Neuronal stem cell (in vitro differentiated cells): ENCODE data around the gene CLEC4M.
"Not testable (repeated sequence)": the region's sequence is repeated elsewhere in the genome, so short reads cannot be mapped to it uniquely, and the experiment has no call there.

Source experiments
- DNase-seq: peaks from one replicate; pipeline ENCODE4 v3.0.0-alpha.2; 2013; ENCODE audit warnings: low spot score
- H2AFZ ChIP-seq: one replicate; pipeline ENCODE4 v1.6.1; 2013; ENCODE audit warnings: mild to moderate bottlenecking, low read length, inconsistent platforms
- H2AK5ac ChIP-seq: 2 replicates; pipeline ENCODE4 v1.6.1; 2013; ENCODE audit warnings: low read depth, mild to moderate bottlenecking, inconsistent platforms, low read length, moderate library complexity, mixed read lengths
- H2BK120ac ChIP-seq: 2 replicates; pipeline ENCODE4 v1.6.1; 2013; ENCODE audit warnings: low read depth, mild to moderate bottlenecking, inconsistent platforms, low read length, moderate library complexity, mixed read lengths
- H2BK12ac ChIP-seq: one replicate; pipeline ENCODE4 v1.6.1; 2013; ENCODE audit warnings: low read length, inconsistent platforms
- H2BK15ac ChIP-seq: 2 replicates; pipeline ENCODE4 v1.6.1; 2013; ENCODE audit warnings: mild to moderate bottlenecking, low read length, inconsistent platforms, mixed read lengths
- H2BK5ac ChIP-seq: one replicate; pipeline ENCODE4 v1.6.1; 2013; ENCODE audit warnings: inconsistent platforms, mild to moderate bottlenecking, low read length, moderate library complexity
- H3K14ac ChIP-seq: one replicate; pipeline ENCODE4 v1.6.1; 2013; ENCODE audit warnings: low read length, inconsistent platforms
- H3K18ac ChIP-seq: 2 replicates; pipeline ENCODE4 v1.6.1; 2013; ENCODE audit warnings: low read length, inconsistent platforms
- H3K23ac ChIP-seq: 2 replicates; pipeline ENCODE4 v1.6.1; 2013; ENCODE audit warnings: low read depth, mild to moderate bottlenecking, mixed read lengths, low read length, inconsistent platforms; ENCODE audit not compliant: poor library complexity
- H3K27ac ChIP-seq: replicated peaks from 3 replicates; pipeline ENCODE4 v1.5.1; 2013; ENCODE audit warnings: low read length, inconsistent platforms
- H3K27me3 ChIP-seq, 3 experiments: 2 replicates each; pipeline ENCODE4 v1.6.1; 2013; ENCODE audit warnings: low read length in 3 of 3, mild to moderate bottlenecking in 2 of 3, inconsistent platforms in 1 of 3, low read depth in 1 of 3, mixed read lengths in 1 of 3, moderate library complexity in 1 of 3; ENCODE audit not compliant: control insufficient read depth in 3 of 3, insufficient read depth in 3 of 3
- H3K36me3 ChIP-seq, 2 donors: replicated peaks in 1 of 2; 2 replicates each; pipeline ENCODE4 v1.6.1; 2013; ENCODE audit warnings: low read length in 2 of 2; ENCODE audit not compliant: control insufficient read depth in 2 of 2, insufficient read depth in 2 of 2
- H3K4ac ChIP-seq: 2 replicates; pipeline ENCODE4 v1.6.1; 2013; ENCODE audit warnings: inconsistent platforms, mild to moderate bottlenecking, low read length, moderate library complexity
- H3K4me1 ChIP-seq, 2 donors: 1 replicate in 1 of 2; 2 replicates in 1 of 2; pipeline ENCODE4 v1.6.1; 2013; ENCODE audit warnings: low read length in 2 of 2, low read depth in 1 of 2; ENCODE audit not compliant: control insufficient read depth in 2 of 2, insufficient read depth in 1 of 2
- H3K4me2 ChIP-seq: one replicate; pipeline ENCODE4 v1.6.1; 2013; ENCODE audit warnings: mild to moderate bottlenecking, low read length, inconsistent platforms; ENCODE audit not compliant: insufficient read depth, poor library complexity, severe bottlenecking
- H3K4me3 ChIP-seq, 2 donors: 2 replicates each; pipeline ENCODE4 v1.5.1; 2013; ENCODE audit warnings: low read length in 2 of 2, mild to moderate bottlenecking in 2 of 2, inconsistent platforms in 1 of 2, moderate library complexity in 1 of 2
- H3K79me1 ChIP-seq: one replicate; pipeline ENCODE4 v1.6.1; 2013; ENCODE audit warnings: low read depth, mild to moderate bottlenecking, inconsistent platforms, low read length, moderate library complexity
- H3K9ac ChIP-seq: one replicate; pipeline ENCODE4 v1.6.1; 2013; ENCODE audit warnings: mild to moderate bottlenecking, low read depth, low read length, inconsistent platforms; ENCODE audit not compliant: poor library complexity
- H3K9me3 ChIP-seq, 2 donors: replicated peaks in 1 of 2; 2 replicates each; pipeline versions ENCODE3 to v1.6.1; 2013; ENCODE audit warnings: low read length in 2 of 2, mild to moderate bottlenecking in 2 of 2, inconsistent platforms in 1 of 2, low read depth in 1 of 2, mixed read lengths in 1 of 2, moderate library complexity in 1 of 2; ENCODE audit not compliant: control insufficient read depth in 2 of 2, insufficient read depth in 1 of 2
- H4K8ac ChIP-seq: one replicate; pipeline ENCODE4 v1.6.1; 2013; ENCODE audit warnings: low read depth, mild to moderate bottlenecking, inconsistent platforms, low read length, moderate library complexity
- H4K91ac ChIP-seq: one replicate; pipeline ENCODE4 v1.6.1; 2013; ENCODE audit warnings: low read length, low read depth, mild to moderate bottlenecking, inconsistent platforms; ENCODE audit not compliant: poor library complexity
- WGBS, 2 donors: extraction: QIAGEN DNeasy Blood & Tissue Kit; methylation state at CpG; one replicate each; pipeline ENCODE4 v1.1.7; 2013; ENCODE audit warnings: missing lambda C conversion rate in 2 of 2, mixed read lengths in 1 of 2; ENCODE audit not compliant: insufficient read length in 2 of 2, insufficient replicate concordance in 1 of 2; ENCODE audit errors: extremely low coverage in 2 of 2; 5-methylcytosine and 5-hydroxymethylcytosine counted together

CLEC4M gene

GRCh38 chr19:7808108-7808507 lies 45.1 kb downstream of the CLEC4M start:
- no peak overlapping the region for H4K8ac ChIP-seq
- no peak for DNase-seq
- no peak overlapping the region for H3K23ac ChIP-seq
- peaks cover 1% of the 10 kb centered on the region for H3K79me1 ChIP-seq
- H3K9me3 ChIP-seq: peaks cover 0 to 4% of the 10 kb centered on the region in 2 donors
- H2BK120ac ChIP-seq: no peak overlapping the region
- no peak overlapping the region for H2AFZ ChIP-seq
- no peak overlapping the region for H3K4me2 ChIP-seq
- H3K27ac ChIP-seq: no peak overlapping the region
- no peak overlapping the region for H4K91ac ChIP-seq
- no peak overlapping the region for H3K9ac ChIP-seq
- no peak overlapping the region for H3K4ac ChIP-seq
- H2BK12ac ChIP-seq: no peak overlapping the region
- no peak overlapping the region for H3K4me3 ChIP-seq
- no CpG with 5 or more reads among the region's 5 CpGs for WGBS, 2 donors
- no peaks in the 10 kb centered on the region for H3K36me3 ChIP-seq
- no peak overlapping the region for H3K14ac ChIP-seq
- no peak overlapping the region for H2AK5ac ChIP-seq
- no peak overlapping the region for H3K18ac ChIP-seq
- no peak overlapping the region for H2BK15ac ChIP-seq
- H3K4me1 ChIP-seq: no peaks in the 10 kb centered on the region
- no peak overlapping the region for H2BK5ac ChIP-seq
- no peaks in the 10 kb centered on the region for H3K27me3 ChIP-seq

- DNase-seq: no peak
- Histone ChIP-seq H3K36me3 (no peaks in the 10 kb centered on the region), H3K4me2 (no peak overlapping the region), H3K4me1 (no peaks in the 10 kb centered on the region), H3K14ac (no peak overlapping the region), H3K18ac (no peak overlapping the region), H3K23ac (no peak overlapping the region), H2AFZ (no peak overlapping the region), H3K27me3 (no peaks in the 10 kb centered on the region), H3K4me3 (no peak overlapping the region), H2BK120ac (no peak overlapping the region), H2AK5ac (no peak overlapping the region), H3K4ac (no peak overlapping the region), H3K9me3 (peaks cover 3 to 4% of the 10 kb centered on the region in 2 donors), H4K8ac (no peak overlapping the region), H2BK5ac (no peak overlapping the region), H4K91ac (no peak overlapping the region), H3K27ac (no peak overlapping the region), H2BK15ac (no peak overlapping the region), H3K79me1 (peaks cover 1% of the 10 kb centered on the region), H2BK12ac (no peak overlapping the region), H3K9ac (no peak overlapping the region)
- no CpG with 5 or more reads among the region's 2 CpGs for whole genome bisulfite sequencing, 2 donors
These were observed 48.9 kb downstream of the CLEC4M start for GRCh38 chr19:7811989-7812388.

- Histone ChIP-seq H3K27me3 (no peaks in the 10 kb centered on the region), H2BK5ac (no peak overlapping the region), H3K14ac (no peak overlapping the region), H3K36me3 (no peaks in the 10 kb centered on the region), H2BK15ac (no peak overlapping the region), H3K23ac (no peak overlapping the region), H3K27ac (no peak overlapping the region), H3K4me3 (no peak overlapping the region), H3K4me2 (no peak overlapping the region), H2BK120ac (no peak overlapping the region), H3K9ac (no peak overlapping the region), H3K4me1 (no peaks in the 10 kb centered on the region), H3K4ac (no peak overlapping the region), H2BK12ac (no peak overlapping the region), H3K79me1 (no peaks in the 10 kb centered on the region), H3K18ac (no peak overlapping the region), H2AK5ac (no peak overlapping the region), H4K8ac (no peak overlapping the region), H4K91ac (no peak overlapping the region), H3K9me3 (peaks cover 4 to 6% of the 10 kb centered on the region in 2 donors), H2AFZ (no peak overlapping the region)
- no CpG with 5 or more reads among the region's 10 CpGs for WGBS, 2 donors
- no peak for DNase-seq
These were observed 52.3 kb downstream of the CLEC4M start for GRCh38 chr19:7815325-7815724.

GRCh38 chr19:7816040-7816439 lies 53.0 kb downstream of the CLEC4M start:
- not testable (repeated sequence) for H3K27ac ChIP-seq, H3K4me2 ChIP-seq, H2AFZ ChIP-seq, H2BK120ac ChIP-seq, H2AK5ac ChIP-seq, H3K4ac ChIP-seq, H4K91ac ChIP-seq, H3K14ac ChIP-seq, H3K4me3 ChIP-seq, H3K79me1 ChIP-seq, H2BK15ac ChIP-seq, H2BK12ac ChIP-seq, H3K4me1 ChIP-seq, H3K23ac ChIP-seq, H4K8ac ChIP-seq, H3K9ac ChIP-seq, DNase-seq, H3K9me3 ChIP-seq, H3K27me3 ChIP-seq, H3K36me3 ChIP-seq, H2BK5ac ChIP-seq, H3K18ac ChIP-seq
- no CpG with 5 or more reads among the region's 3 CpGs for WGBS, 2 donors
